HEK293 (cell line): ENCODE measurements around the gene FLT4.

Experiments used
- ATF2 ChIP-seq: fragments of 450-650 bp; formaldehyde crosslinking; IDR thresholded peaks from 2 replicates; pipeline ENCODE4 v1.5.1; 2016; ENCODE audit warnings: missing biosample characterization, missing genetic modification characterization, low read depth
- BCL11B ChIP-seq: fragments of 450-650 bp; formaldehyde crosslinking; IDR thresholded peaks from 2 replicates; pipeline ENCODE4 v1.5.1; 2016; ENCODE audit warnings: low read depth, missing biosample characterization, missing genetic modification characterization
- WT1 ChIP-seq: fragments of 450-650 bp; formaldehyde crosslinking; IDR thresholded peaks from 2 replicates; pipeline ENCODE4 v1.5.1; 2016; ENCODE audit warnings: missing biosample characterization, missing genetic modification characterization
- YY1 ChIP-seq: fragments of 450-650 bp; formaldehyde crosslinking; IDR thresholded peaks from 2 replicates; pipeline ENCODE4 v1.5.1; 2018; ENCODE audit warnings: missing biosample characterization, missing genetic modification characterization
- ZNF175 ChIP-seq: fragments of 450-650 bp; formaldehyde crosslinking; IDR thresholded peaks from 2 replicates; pipeline ENCODE4 v1.5.1; 2016; ENCODE audit warnings: missing biosample characterization, missing genetic modification characterization
- ZNF221 ChIP-seq: fragments of 450-650 bp; formaldehyde crosslinking; IDR thresholded peaks from 2 replicates; pipeline ENCODE4 v1.5.1; 2017; ENCODE audit warnings: missing biosample characterization, missing genetic modification characterization, borderline replicate concordance
- ZNF239 ChIP-seq: fragments of 450-650 bp; formaldehyde crosslinking; IDR thresholded peaks from 2 replicates; pipeline ENCODE4 v1.5.1; 2016; ENCODE audit warnings: missing biosample characterization, missing genetic modification characterization
- ZNF596 ChIP-seq: fragments of 450-650 bp; IDR thresholded peaks from 2 replicates; pipeline ENCODE4 v1.5.0; 2018; ENCODE audit warnings: missing biosample characterization, mild to moderate bottlenecking, missing genetic modification characterization, moderate library complexity
- ZNF704 ChIP-seq: fragments of 450-650 bp; formaldehyde crosslinking; IDR thresholded peaks from 2 replicates; pipeline ENCODE4 v1.5.1; 2016; ENCODE audit warnings: missing biosample characterization, missing genetic modification characterization
- ZNF707 ChIP-seq: fragments of 450-650 bp; formaldehyde crosslinking; IDR thresholded peaks from 2 replicates; pipeline ENCODE4 v1.5.1; 2016; ENCODE audit warnings: missing biosample characterization, missing genetic modification characterization
- TF ChIP-seq, protein P1 (sequence below): fragments of 450-650 bp; formaldehyde crosslinking; IDR thresholded peaks from 2 replicates; pipeline ENCODE4 v1.5.1; 2016; ENCODE audit warnings: missing biosample characterization, missing genetic modification characterization
- TF ChIP-seq, protein P2 (sequence below): IDR thresholded peaks from 2 replicates; pipeline ENCODE4 v1.6.1; 2011; ENCODE audit warnings: mild to moderate bottlenecking, low read depth, low read length, borderline replicate concordance
- TF ChIP-seq, protein P3 (sequence below): fragments of 450-650 bp; formaldehyde crosslinking; IDR thresholded peaks from 2 replicates; pipeline ENCODE4 v1.5.1; 2016; ENCODE audit warnings: missing biosample characterization, missing genetic modification characterization

GRCh38 chr5:180594311-180595045 is 54.9 kb downstream of the FLT4 start:
- TF ChIP-seq YY1 (tag by site-specific recombination) (no peak), ZNF175 (no peak), ZNF221 (no peak), ZNF707 (tag by site-specific recombination) (no peak), BCL11B (tag by site-specific recombination) (no peak), WT1 (tag by site-specific recombination) (no peak), ZNF239 (tag by site-specific recombination) (no peak; the same call in 1 of the 2 replicates), ZNF704 (tag by site-specific recombination) (no peak), ATF2 (tag by site-specific recombination) (no peak), ZNF596 (tag by site-specific recombination) (no peak)
- TF ChIP-seq, protein P1, sequence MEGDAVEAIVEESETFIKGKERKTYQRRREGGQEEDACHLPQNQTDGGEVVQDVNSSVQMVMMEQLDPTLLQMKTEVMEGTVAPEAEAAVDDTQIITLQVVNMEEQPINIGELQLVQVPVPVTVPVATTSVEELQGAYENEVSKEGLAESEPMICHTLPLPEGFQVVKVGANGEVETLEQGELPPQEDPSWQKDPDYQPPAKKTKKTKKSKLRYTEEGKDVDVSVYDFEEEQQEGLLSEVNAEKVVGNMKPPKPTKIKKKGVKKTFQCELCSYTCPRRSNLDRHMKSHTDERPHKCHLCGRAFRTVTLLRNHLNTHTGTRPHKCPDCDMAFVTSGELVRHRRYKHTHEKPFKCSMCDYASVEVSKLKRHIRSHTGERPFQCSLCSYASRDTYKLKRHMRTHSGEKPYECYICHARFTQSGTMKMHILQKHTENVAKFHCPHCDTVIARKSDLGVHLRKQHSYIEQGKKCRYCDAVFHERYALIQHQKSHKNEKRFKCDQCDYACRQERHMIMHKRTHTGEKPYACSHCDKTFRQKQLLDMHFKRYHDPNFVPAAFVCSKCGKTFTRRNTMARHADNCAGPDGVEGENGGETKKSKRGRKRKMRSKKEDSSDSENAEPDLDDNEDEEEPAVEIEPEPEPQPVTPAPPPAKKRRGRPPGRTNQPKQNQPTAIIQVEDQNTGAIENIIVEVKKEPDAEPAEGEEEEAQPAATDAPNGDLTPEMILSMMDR, result no peak
- TF ChIP-seq, protein P2, sequence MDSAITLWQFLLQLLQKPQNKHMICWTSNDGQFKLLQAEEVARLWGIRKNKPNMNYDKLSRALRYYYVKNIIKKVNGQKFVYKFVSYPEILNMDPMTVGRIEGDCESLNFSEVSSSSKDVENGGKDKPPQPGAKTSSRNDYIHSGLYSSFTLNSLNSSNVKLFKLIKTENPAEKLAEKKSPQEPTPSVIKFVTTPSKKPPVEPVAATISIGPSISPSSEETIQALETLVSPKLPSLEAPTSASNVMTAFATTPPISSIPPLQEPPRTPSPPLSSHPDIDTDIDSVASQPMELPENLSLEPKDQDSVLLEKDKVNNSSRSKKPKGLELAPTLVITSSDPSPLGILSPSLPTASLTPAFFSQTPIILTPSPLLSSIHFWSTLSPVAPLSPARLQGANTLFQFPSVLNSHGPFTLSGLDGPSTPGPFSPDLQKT, result no peak
- TF ChIP-seq, protein P3, sequence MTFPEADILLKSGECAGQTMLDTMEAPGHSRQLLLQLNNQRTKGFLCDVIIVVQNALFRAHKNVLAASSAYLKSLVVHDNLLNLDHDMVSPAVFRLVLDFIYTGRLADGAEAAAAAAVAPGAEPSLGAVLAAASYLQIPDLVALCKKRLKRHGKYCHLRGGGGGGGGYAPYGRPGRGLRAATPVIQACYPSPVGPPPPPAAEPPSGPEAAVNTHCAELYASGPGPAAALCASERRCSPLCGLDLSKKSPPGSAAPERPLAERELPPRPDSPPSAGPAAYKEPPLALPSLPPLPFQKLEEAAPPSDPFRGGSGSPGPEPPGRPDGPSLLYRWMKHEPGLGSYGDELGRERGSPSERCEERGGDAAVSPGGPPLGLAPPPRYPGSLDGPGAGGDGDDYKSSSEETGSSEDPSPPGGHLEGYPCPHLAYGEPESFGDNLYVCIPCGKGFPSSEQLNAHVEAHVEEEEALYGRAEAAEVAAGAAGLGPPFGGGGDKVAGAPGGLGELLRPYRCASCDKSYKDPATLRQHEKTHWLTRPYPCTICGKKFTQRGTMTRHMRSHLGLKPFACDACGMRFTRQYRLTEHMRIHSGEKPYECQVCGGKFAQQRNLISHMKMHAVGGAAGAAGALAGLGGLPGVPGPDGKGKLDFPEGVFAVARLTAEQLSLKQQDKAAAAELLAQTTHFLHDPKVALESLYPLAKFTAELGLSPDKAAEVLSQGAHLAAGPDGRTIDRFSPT (tag by site-specific recombination), result no peak
